Measurements from ENCODE around the gene FNDC3B.

GRCh38 chr3:172296975-172297332, 257.6 kb downstream of the FNDC3B start:
- TF ChIP-seq CTCF (conservative IDR thresholded peaks at IDR 0.05; ENCODE audit: low read depth, low read length) (no peak), EZH2phosphoT487 (IDR thresholded peaks at IDR 0.05; ENCODE audit: borderline replicate concordance, low read length) (no peak), EZH2 (IDR thresholded peaks at IDR 0.05; ENCODE audit: low read length, unreplicated experiment) (no peak)
